Testis (tissue), 3 donors: Measurements from ENCODE around the gene ARRDC4. TPM values are rescaled to one million over a fixed set of nuclear protein-coding genes. Genes with fewer than 3 reads are reported as not detected.
A peak's percentile ranks its signal among the peaks of the same experiment; 100 is the strongest.

Experiments
- DNase-seq: peaks from one replicate; pipeline ENCODE4 v3.0.0-alpha.2; 2019
- H3K27ac ChIP-seq, 2 donors: fragments of 200-600 bp; sonication (generic); one replicate each; pipeline ENCODE4 v1.5.1; 2019
- H3K27me3 ChIP-seq: fragments of 200-600 bp; sonication (generic); one replicate; pipeline ENCODE4 v1.5.1; 2019
- H3K36me3 ChIP-seq: fragments of 200-600 bp; sonication (generic); one replicate; pipeline ENCODE4 v1.5.1; 2017; ENCODE audit warnings: low read depth; ENCODE audit errors: missing control alignments
- H3K4me1 ChIP-seq: fragments of 200-600 bp; sonication (generic); one replicate; pipeline ENCODE4 v1.5.1; 2019
- H3K4me3 ChIP-seq, 2 donors: fragments of 200-600 bp; sonication (generic); one replicate each; pipeline ENCODE4 v1.5.1; 2017 to 2019
- H3K9me3 ChIP-seq: fragments of 200-600 bp; sonication (generic); one replicate; pipeline ENCODE4 v1.5.1; 2017
- CTCF ChIP-seq, 3 experiments: fragments of 450-650 bp in 2 of 3; fragments of 200-600 bp in 1 of 3; sonication (generic) in 1 of 3; IDR thresholded peaks; one replicate each; pipeline ENCODE4 v1.5.1; 2016 to 2019; ENCODE audit warnings: antibody characterized with exemption in 3 of 3, mild to moderate bottlenecking in 2 of 3, moderate library complexity in 1 of 3
- POLR2A ChIP-seq: fragments of 450-650 bp; IDR thresholded peaks from one replicate; pipeline ENCODE4 v1.6.1; 2017; ENCODE audit warnings: antibody characterized with exemption, mild to moderate bottlenecking, moderate library complexity
- WGBS, 2 donors: methylation state at CpG; one replicate each; pipeline ENCODE4 v1.1.5; 2018; 5-methylcytosine and 5-hydroxymethylcytosine counted together
- intact Hi-C: fragments of 100-400 bp; cut with DNase I; formaldehyde crosslinking; loops from one replicate; pipeline ENCODE4 v1.15.1; 2023; ENCODE audit warnings: low total_unique reads
- polyA plus RNA-seq: library from polyadenylated mRNA; stranded (reverse); fragments of 350-450 nt; fragmentation: Illumina TruSeq; extraction: RNeasy Lipid Tissue Mini Kit (QIAGEN cat#74804); gene quantifications from one replicate; pipeline ENCODE4 v1.2.3, GENCODE V29; 2014; ENCODE audit warnings: low read depth, low replicate concordance; ENCODE audit not compliant: insufficient read depth
- total RNA-seq, 2 donors: library from RNA; depleted of rRNA; stranded (reverse); fragments of >200 nt; gene quantifications; one replicate each; pipeline ENCODE4 v1.2.3, GENCODE V29; 2016

The ARRDC4 gene
- total and polyA plus RNA-seq, 3 donors from 2014 or later: 28.3 to 54.2 (median 37.0) TPM

GRCh38 chr15:97955035-97955434 is 5.5 kb upstream of the ARRDC4 start:
- WGBS, 2 donors: 78 to 81% methylated on average over 2 of the region's 2 CpGs
- TF ChIP-seq POLR2A: no peak
- no peak for TF ChIP-seq CTCF (IDR thresholded peaks at IDR 0.05)
- no peaks in the 10 kb centered on the region for H3K36me3 ChIP-seq
- no peak overlapping the region for H3K4me3 ChIP-seq
- no peaks in the 10 kb centered on the region for H3K27me3 ChIP-seq
- peaks cover 4% of the 10 kb centered on the region for H3K4me1 ChIP-seq
- no peak overlapping the region for H3K27ac ChIP-seq
- intact Hi-C loops: no loop called here
- no peaks in the 10 kb centered on the region for H3K9me3 ChIP-seq
- DNase-seq: no peak

DNA sequence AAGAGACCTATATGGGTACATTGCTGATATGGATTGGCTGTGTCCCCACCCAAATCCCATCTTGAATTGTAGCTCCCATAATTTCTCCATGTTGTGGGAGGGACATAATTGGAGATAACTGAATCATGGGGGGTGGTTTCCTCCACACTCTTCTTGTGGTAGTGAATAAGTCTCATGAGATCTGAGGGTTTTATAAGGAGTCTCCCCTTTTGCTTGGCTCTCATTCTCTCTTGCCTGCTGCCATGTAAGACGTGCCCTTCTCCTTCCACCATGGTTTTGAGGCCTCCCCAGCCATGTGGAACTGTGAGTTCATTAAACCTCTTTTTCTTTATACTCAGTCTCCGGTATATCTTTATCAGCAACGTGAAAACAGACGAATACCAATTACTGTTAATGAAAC is 5.0 kb upstream of the ARRDC4 start:
- Histone ChIP-seq H3K4me1 (peaks cover 4% of the 10 kb centered on the region), H3K27ac (no peak overlapping the region), H3K4me3 (no peak overlapping the region), H3K9me3 (no peaks in the 10 kb centered on the region), H3K27me3 (no peaks in the 10 kb centered on the region), H3K36me3 (no peaks in the 10 kb centered on the region)
- no peak for TF ChIP-seq CTCF (IDR thresholded peaks at IDR 0.05)
- TF ChIP-seq POLR2A: no peak
- DNase-seq: no peak
- 89 to 90% methylated on average over 4 of the region's 4 CpGs for WGBS, 2 donors
- intact Hi-C loops: no loop called here

- no peaks in the 10 kb centered on the region for H3K27me3 ChIP-seq
- no peak for TF ChIP-seq POLR2A
- intact Hi-C loops: no loop called here
- no peaks in the 10 kb centered on the region for H3K9me3 ChIP-seq
- WGBS, 2 donors: 2 to 3% methylated on average over 16 to 19 of the region's 19 CpGs
- H3K4me1 ChIP-seq: peaks cover 4% of the 10 kb centered on the region
- no peak for DNase-seq
- H3K27ac ChIP-seq: peak overlapping the region in 1 of 2 donors; percentile 78
- peak overlapping the region; percentile 45 to 91 for H3K4me3 ChIP-seq
- no peaks in the 10 kb centered on the region for H3K36me3 ChIP-seq
These were observed 659 bp upstream of the ARRDC4 start for GRCh38 chr15:97959724-97960363.

DNA sequence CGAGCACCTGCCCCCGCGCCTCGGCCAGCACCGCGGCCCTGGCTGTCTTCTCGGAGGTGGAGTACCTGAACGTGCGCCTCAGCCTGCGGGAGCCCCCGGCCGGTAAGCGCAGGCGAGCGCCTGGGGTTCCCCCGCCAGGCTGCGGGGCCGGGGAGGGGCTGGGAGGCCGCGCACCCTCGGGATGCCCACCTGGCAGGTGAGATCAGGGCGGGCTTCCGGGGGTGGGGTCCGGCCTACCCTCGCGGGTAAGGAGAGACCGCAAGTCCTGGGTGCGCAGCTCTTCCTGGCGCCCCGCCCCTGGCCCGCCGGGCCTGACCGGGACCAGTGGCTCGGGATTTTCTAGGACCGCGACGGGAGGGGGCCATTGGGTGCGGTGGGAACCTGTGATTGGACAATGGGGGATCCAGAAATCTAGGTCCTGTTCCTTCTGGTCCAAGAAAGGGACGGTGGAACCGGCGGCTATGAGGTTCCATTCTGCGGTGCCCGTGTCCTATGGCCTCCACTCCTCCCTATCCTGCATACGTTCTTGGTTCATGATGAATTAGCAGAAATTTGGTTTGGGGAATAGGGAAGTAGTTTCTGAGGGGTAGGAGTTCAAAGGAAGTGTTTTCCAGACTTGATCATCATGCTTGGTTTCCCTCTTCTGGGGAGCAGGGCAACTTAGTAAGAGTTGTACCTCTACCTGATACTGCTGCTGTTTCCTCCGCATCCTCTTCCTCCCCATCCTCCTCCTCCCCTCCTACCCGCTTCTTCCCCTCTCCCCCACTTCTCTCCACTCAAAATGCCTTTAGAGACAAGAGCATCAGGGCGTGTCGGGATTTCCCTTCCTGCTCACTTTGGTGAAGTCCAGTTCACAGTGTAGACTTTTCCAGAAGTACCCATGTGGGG is 808 bp downstream of the ARRDC4 start:
- Histone ChIP-seq H3K36me3 (no peaks in the 10 kb centered on the region), H3K27me3 (no peaks in the 10 kb centered on the region), H3K9me3 (no peaks in the 10 kb centered on the region), H3K4me3 (peak overlapping the region; percentile 91 to 96), H3K27ac (peak overlapping the region; percentile 75 to 91), H3K4me1 (peaks cover 4% of the 10 kb centered on the region)
- 3 to 6% methylated on average over 25 to 38 of the region's 48 CpGs for WGBS, 2 donors
- DNase-seq: peak; percentile 62
- intact Hi-C loops: no loop called here
- TF ChIP-seq POLR2A (no peak), CTCF (IDR thresholded peaks at IDR 0.05) (no peak)

DNA sequence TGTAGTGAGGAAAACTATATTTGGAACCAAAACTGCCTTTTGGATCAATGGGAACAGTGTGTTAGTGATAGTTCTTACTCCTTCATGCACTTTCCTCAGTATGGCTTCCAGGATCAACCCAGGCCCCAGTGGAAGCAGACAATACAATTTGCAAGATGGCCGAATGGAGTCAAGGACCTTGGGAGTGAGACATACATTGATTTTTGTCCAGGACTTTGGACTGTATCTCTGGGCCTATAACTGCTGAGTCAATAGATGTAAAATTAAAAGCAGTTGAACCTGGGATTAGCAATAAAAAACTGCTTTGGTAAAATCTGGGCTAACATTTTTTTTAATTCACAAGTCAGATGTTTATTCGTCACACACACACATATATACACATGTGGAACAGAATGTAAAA is 1.8 kb downstream of the ARRDC4 start:
- DNase-seq: no peak
- no peaks in the 10 kb centered on the region for H3K36me3 ChIP-seq
- no peaks in the 10 kb centered on the region for H3K27me3 ChIP-seq
- TF ChIP-seq CTCF (IDR thresholded peaks at IDR 0.05) (no peak), POLR2A (no peak)
- peak overlapping the region in 1 of 2 donors; percentile 91 for H3K4me3 ChIP-seq
- intact Hi-C loops: no loop called here
- no peak overlapping the region for H3K27ac ChIP-seq
- H3K9me3 ChIP-seq: no peaks in the 10 kb centered on the region
- 64 to 74% methylated on average over 2 of the region's 2 CpGs for WGBS, 2 donors
- peaks cover 4% of the 10 kb centered on the region for H3K4me1 ChIP-seq
